ENCODE data around the gene MYOD1.

GRCh38 chr11:17684550-17684949, 34.8 kb upstream of the MYOD1 start:
- TF ChIP-seq POLR2AphosphoS5 (IDR thresholded peaks at IDR 0.05; ENCODE audit: low read depth, low read length) (no peak), TAF1 (IDR thresholded peaks at IDR 0.05; ENCODE audit: borderline replicate concordance, insufficient read depth, low read length) (no peak)
- TF ChIP-seq, protein P1, sequence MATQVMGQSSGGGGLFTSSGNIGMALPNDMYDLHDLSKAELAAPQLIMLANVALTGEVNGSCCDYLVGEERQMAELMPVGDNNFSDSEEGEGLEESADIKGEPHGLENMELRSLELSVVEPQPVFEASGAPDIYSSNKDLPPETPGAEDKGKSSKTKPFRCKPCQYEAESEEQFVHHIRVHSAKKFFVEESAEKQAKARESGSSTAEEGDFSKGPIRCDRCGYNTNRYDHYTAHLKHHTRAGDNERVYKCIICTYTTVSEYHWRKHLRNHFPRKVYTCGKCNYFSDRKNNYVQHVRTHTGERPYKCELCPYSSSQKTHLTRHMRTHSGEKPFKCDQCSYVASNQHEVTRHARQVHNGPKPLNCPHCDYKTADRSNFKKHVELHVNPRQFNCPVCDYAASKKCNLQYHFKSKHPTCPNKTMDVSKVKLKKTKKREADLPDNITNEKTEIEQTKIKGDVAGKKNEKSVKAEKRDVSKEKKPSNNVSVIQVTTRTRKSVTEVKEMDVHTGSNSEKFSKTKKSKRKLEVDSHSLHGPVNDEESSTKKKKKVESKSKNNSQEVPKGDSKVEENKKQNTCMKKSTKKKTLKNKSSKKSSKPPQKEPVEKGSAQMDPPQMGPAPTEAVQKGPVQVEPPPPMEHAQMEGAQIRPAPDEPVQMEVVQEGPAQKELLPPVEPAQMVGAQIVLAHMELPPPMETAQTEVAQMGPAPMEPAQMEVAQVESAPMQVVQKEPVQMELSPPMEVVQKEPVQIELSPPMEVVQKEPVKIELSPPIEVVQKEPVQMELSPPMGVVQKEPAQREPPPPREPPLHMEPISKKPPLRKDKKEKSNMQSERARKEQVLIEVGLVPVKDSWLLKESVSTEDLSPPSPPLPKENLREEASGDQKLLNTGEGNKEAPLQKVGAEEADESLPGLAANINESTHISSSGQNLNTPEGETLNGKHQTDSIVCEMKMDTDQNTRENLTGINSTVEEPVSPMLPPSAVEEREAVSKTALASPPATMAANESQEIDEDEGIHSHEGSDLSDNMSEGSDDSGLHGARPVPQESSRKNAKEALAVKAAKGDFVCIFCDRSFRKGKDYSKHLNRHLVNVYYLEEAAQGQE (IDR thresholded peaks at IDR 0.05; ENCODE audit: insufficient read depth in 1 of 2, low read depth in 2 of 2, low read length in 2 of 2): no peak

All from PFSK-1 (cell line).